Kidney (tissue), 14 donors: ENCODE data around the gene PLA2G4D. TPM values are rescaled to one million over a fixed set of nuclear protein-coding genes. Genes with fewer than 3 reads are reported as not detected.
A peak's percentile ranks its signal among the peaks of the same experiment; 100 is the strongest.

Experiments
- DNase-seq, 5 donors: peaks; one replicate each; pipeline ENCODE4 v3.0.0-alpha.2; 2013 to 2020
- FAIRE-seq: peaks from 2 replicates; lab custom pipeline; 2012; peaks lifted over from hg19 to GRCh38; lab: Jason Lieb, UNC
- H3K27ac ChIP-seq, 2 donors: one replicate each; pipeline ENCODE4 v1.7.0; 2013; ENCODE audit warnings: low read depth in 2 of 2, low read length in 2 of 2, inconsistent platforms in 1 of 2
- H3K27me3 ChIP-seq: one replicate; pipeline ENCODE4 v1.7.1; 2013; ENCODE audit warnings: low read length, inconsistent platforms; ENCODE audit not compliant: control insufficient read depth, insufficient read depth
- H3K36me3 ChIP-seq, 3 donors: one replicate each; pipeline versions ENCODE4 v1.7.0 to v1.7.1; 2013; ENCODE audit warnings: low read length in 3 of 3, control low read depth in 1 of 3, inconsistent platforms in 1 of 3; ENCODE audit not compliant: insufficient read depth in 3 of 3, control insufficient read depth in 2 of 3
- H3K4me1 ChIP-seq, 3 donors: one replicate each; pipeline versions ENCODE4 v1.7.0 to v1.7.1; 2013; ENCODE audit warnings: low read length in 3 of 3, inconsistent platforms in 1 of 3, low read depth in 1 of 3; ENCODE audit not compliant: control insufficient read depth in 2 of 3, insufficient read depth in 2 of 3
- H3K4me3 ChIP-seq, 3 donors: one replicate each; pipeline versions ENCODE4 v1.7.0 to v1.8.1; 2013; ENCODE audit warnings: low read length in 3 of 3, control low read depth in 1 of 3, inconsistent platforms in 1 of 3
- H3K9ac ChIP-seq, 3 donors: one replicate each; pipeline versions ENCODE4 v1.7.0 to v1.7.1; 2013; ENCODE audit warnings: low read length in 3 of 3, control low read depth in 1 of 3, inconsistent platforms in 1 of 3
- H3K9me3 ChIP-seq, 3 donors: one replicate each; pipeline versions ENCODE4 v1.7.0 to v1.7.1; 2013; ENCODE audit warnings: low read length in 3 of 3, control low read depth in 1 of 3, inconsistent platforms in 1 of 3; ENCODE audit not compliant: control insufficient read depth in 2 of 3, insufficient read depth in 1 of 3
- CTCF ChIP-seq: IDR thresholded peaks from 3 replicates; pipeline ENCODE4 v1.5.1; 2012; ENCODE audit warnings: mild to moderate bottlenecking, moderate library complexity, borderline replicate concordance; ENCODE audit not compliant: insufficient read depth; ENCODE audit errors: extremely low read depth
- intact Hi-C: fragments of 100-400 bp; cut with DNase I; formaldehyde crosslinking; loops from one replicate; pipeline ENCODE4 v1.11.1; 2022
- polyA plus RNA-seq: library from polyadenylated mRNA; stranded (reverse); fragments of 350-450 nt; fragmentation: Illumina TruSeq; extraction: RNeasy Lipid Tissue Mini Kit (QIAGEN cat#74804); gene quantifications from one replicate; pipeline ENCODE4 v1.2.3, GENCODE V29; 2014; ENCODE audit warnings: low read depth, low replicate concordance; ENCODE audit not compliant: insufficient read depth
- total RNA-seq: library from RNA; stranded (reverse); fragmentation: NEBNext Ultra II Directional; extraction: Animal tissue kit (Norgen Biotek cat#: 25700); gene quantifications from one replicate; pipeline ENCODE4 v1.2.1, GENCODE V29; 2021
- donor health status: control.
- donor health status: control.
- donor health status: control.
- donor health status: control.
- donor health status: control.
- donor health status: DM: yes; HTN: yes; CAD: no.
- donor health status: Normal renal cell carcinoma (clear cell type).

PLA2G4D gene
- total and polyA plus RNA-seq, 2 donors from 2014 or later, result not detected

DNA sequence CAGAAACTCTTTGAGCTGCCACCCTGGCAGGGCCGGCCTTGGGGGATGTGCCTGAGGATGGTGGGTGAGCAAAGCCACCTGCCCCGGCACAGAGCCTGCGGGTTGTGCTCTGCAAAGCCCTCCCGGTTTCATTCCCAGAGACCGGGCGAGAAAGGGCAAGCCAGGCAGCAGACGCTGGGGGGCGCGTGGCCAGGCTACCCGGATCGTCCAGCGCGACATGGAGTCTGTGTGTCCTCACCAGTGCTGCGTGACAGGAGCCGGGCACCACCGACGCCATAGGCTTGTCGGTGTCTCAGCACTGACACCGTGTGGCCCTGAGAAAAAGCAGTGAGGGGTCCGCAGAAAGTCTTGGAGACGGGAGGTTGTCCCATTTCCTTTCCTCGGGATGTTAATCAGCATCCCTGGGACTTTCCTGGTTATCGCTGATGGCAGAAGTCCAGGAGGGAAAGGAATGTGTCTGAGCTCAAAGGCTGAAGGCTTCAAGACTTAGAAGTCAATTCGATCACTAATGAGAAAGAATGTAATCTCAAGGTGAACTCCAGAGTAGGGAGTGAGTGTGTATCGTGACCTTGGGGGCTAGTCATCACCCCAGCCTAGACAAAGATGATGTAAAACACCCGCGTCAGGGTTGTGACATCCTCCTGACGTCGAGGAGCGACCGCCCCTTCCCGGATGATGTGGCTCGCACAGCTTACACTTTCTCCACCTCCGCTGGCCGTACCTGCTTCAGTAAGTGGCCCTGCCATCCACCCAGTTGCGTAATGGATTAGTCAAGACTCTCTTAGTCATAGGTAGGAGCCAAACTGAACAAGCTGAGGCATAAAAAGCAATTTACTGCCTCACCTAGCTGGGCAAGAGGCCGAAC is 37.2 kb downstream of the PLA2G4D start:
- peaks cover 0 to 6% (median 0%) of the 10 kb centered on the region in 3 donors for H3K4me1 ChIP-seq
- intact Hi-C loops, result no loop called here

DNA sequence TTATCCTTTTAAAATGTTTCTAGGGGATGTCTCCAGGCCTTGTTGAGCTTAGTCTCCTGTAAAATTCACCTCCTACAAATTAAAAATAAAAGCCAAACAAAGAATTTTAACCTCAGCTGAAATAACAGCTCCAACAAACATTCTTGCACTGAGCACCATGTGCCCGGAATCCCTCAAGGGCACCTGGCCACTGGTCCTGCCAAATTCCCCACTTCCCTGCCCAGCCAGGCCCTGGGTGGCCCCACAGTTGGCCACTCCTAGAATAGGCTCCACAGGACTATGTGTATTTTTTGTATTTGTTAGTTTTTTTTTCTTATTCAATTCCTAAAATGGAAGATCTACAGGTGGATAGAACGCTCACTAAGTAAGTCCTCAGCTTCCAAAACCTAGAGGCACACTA is 40.4 kb downstream of the PLA2G4D start:
- TF ChIP-seq CTCF, result no peak
- intact Hi-C loops, result no loop called here
- Histone ChIP-seq H3K36me3 (no peaks in the 10 kb centered on the region), H3K9me3 (no peaks in the 10 kb centered on the region), H3K27ac (no peak overlapping the region), H3K9ac (no peak overlapping the region), H3K4me3 (no peak overlapping the region), H3K27me3 (no peaks in the 10 kb centered on the region), H3K4me1 (peaks cover 0 to 6% (median 0%) of the 10 kb centered on the region in 3 donors)
- FAIRE-seq (no peak), DNase-seq (no peak)

More for the DNA sequence above, 37.2 kb downstream of the PLA2G4D start:
- TF ChIP-seq CTCF, result peak; percentile 60
- FAIRE-seq, result no peak
- peak overlapping the region in 1 of 3 donors; percentile 28 for H3K9ac ChIP-seq
- peak overlapping the region; percentile 29 to 45 for H3K27ac ChIP-seq
- peak overlapping the region in 2 of 3 donors; percentile 33 to 54 for H3K4me3 ChIP-seq
- H3K9me3 ChIP-seq, result no peaks in the 10 kb centered on the region
- H3K36me3 ChIP-seq, result no peaks in the 10 kb centered on the region
- no peaks in the 10 kb centered on the region for H3K27me3 ChIP-seq
- DNase-seq, result peak; percentile 85 to 93 (median 91)

GRCh38 chr15:42053010-42053409 is 41.4 kb downstream of the PLA2G4D start:
- no peak for TF ChIP-seq CTCF
- Histone ChIP-seq H3K9ac (no peak overlapping the region), H3K9me3 (no peaks in the 10 kb centered on the region), H3K36me3 (no peaks in the 10 kb centered on the region), H3K4me1 (peaks cover 0 to 6% (median 0%) of the 10 kb centered on the region in 3 donors), H3K27me3 (no peaks in the 10 kb centered on the region), H3K4me3 (no peak overlapping the region), H3K27ac (no peak overlapping the region)
- intact Hi-C loops, result no loop called here
- no peak for DNase-seq
- no peak for FAIRE-seq
